Measurements from ENCODE around the gene LINS1. TPM values are rescaled to one million over a fixed set of nuclear protein-coding genes. Genes with fewer than 3 reads are reported as not detected.

The LINS1 gene
- total and polyA plus RNA-seq, 2 of the 8 experiments (the other 6 are each of a cell fraction or from before 2014, with no cell fraction given) = 4.2 to 8.1 TPM

GRCh38 chr15:100616700-100617099 lies 14.7 kb upstream of the LINS1 start (continued):
- TF ChIP-seq POLR2AphosphoS5 (IDR thresholded peaks at IDR 0.05; ENCODE audit: low read depth, low read length) = no peak
- TF ChIP-seq MAFK (IDR thresholded peaks at IDR 0.05; ENCODE audit: low read depth, low read length) = no peak
- no peak for TF ChIP-seq TBP (IDR thresholded peaks at IDR 0.05; ENCODE audit: low read depth, low read length)
- no peak for TF ChIP-seq EGR1 (IDR thresholded peaks at IDR 0.05; ENCODE audit: borderline replicate concordance, low read depth, low read length)
- TF ChIP-seq CREB1 (IDR thresholded peaks at IDR 0.05) = no peak
- no peak for TF ChIP-seq EP300 (IDR thresholded peaks at IDR 0.05; ENCODE audit: borderline replicate concordance in 1 of 2, low read depth in 2 of 2, low read length in 2 of 2)
- no peak for TF ChIP-seq BACH1 (IDR thresholded peaks at IDR 0.05; ENCODE audit: low read length)
- TF ChIP-seq SP2 (IDR thresholded peaks at IDR 0.05; ENCODE audit: low read length) = no peak
- TF ChIP-seq BCL11A (IDR thresholded peaks at IDR 0.05; ENCODE audit: low read depth in 2 of 2, low read length in 2 of 2) = no peak

Data from H1 (cell line).